ENCODE results near the gene TSHZ2.
A peak's percentile ranks its signal among the peaks of the same experiment; 100 is the strongest.

TSHZ2 gene

DNA sequence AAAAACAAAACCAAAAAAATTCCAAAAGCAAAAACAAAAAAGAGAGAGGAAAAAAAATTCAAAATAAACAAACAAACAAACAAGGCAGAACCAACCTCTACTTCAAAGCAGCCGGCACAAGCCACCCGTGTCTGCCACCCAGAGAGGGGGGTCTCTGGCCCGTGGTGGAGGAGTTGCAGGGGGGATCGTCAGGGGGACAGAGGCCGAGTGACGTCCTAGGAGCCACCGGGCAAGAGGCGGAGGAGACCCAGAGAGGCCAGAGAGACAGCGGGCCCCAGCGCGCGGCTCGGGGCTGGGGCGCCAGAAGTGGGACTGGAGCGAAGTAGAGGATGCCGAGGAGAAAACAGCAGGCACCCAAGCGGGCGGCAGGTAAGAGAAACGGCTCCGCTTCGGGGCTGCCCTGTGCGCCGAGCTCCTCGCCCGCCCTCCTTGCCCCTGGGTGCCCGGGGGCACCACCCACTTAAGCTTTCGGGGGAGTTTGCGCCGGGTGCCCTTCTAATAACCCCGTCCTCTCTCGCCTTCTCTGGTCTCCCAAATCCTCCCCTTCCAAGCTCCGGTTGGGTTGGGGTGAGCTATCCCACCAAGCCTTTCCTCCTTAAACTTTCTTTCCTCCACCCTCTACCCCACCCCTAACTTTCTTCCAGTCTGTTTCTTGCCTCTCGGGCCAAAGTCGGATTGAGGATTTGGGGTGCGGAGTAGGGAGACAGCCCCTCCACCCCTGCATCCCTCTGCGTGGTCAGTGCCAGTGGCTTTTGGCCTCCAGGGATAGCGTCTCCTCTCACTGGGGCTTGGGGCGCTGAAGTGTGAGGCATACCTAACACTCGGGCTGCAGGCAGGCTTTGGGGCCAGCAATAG, 1.0 kb downstream of the TSHZ2 start:
- no peak for DNase-seq (ENCODE audit: low read depth in 2 of 2)

DNA sequence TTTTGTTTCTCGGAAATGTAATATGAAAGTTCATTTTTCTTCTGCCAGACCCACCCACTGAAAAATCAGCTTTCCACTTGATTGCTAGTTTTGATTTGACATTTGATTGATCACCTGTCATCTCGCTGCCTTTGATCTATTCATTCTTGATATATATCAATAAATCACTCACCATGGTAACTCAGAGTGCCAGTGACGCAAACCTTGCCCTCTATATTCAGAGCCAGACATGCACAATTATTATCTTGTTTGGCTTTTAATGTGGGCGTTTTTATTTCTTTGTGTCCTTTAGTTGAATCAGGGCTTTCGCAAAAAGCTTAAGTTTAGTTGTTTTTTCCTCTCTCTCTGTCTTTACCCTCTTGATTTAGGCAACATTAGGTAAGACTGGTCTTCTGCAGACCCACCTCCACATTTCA, 2.0 kb downstream of the TSHZ2 start:
- H3K4me3 ChIP-seq (replicated peaks in 1 of 2; ENCODE audit: low read depth in 2 of 2, low read length in 2 of 2), result no peak overlapping the region
- no peak for TF ChIP-seq CTCF (IDR thresholded peaks at IDR 0.05; ENCODE audit: low read depth, low read length)
- DNase-seq (ENCODE audit: low read depth in 2 of 2), result no peak

More for the DNA sequence above, 1.0 kb downstream of the TSHZ2 start:
- no peak for TF ChIP-seq CTCF (IDR thresholded peaks at IDR 0.05; ENCODE audit: low read depth, low read length)
- peak overlapping the region; percentile 34 to 59 for H3K4me3 ChIP-seq (replicated peaks in 1 of 2; ENCODE audit: low read depth in 2 of 2, low read length in 2 of 2)

DNA sequence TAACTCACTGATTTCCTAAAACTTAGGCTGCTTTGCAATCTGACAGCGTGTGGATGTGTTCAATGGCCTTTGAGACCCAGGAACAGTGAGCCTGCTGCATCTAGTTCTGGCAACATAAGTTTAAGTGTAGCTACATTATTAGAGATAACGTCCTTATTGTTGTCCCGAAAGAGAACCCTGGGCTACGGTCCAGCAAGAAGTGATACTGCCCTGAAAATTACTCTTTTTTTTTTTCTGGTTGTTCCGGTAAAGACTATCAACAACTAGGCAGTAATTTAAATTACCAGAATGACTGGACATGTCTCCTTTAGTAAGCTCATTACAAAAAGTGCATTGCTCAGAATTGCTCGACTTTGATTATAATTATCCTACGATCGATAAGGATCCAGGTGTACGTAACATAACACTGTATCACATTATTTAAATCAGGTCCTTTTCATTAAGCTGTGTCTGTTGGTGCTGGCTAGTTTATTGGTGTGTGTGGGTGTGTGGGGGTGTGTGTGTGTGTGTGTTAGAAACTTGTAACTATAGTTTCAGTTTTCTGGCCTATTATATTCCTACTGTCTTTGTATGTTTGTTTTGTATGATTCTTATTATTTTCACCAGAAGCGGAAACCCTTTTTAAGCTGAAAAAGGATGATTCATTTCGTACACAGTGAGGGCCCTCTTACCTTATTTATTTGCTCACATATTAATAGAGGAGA, 3.0 kb downstream of the TSHZ2 start:
- no peak for TF ChIP-seq CTCF (IDR thresholded peaks at IDR 0.05; ENCODE audit: low read depth, low read length)
- H3K4me3 ChIP-seq (replicated peaks in 1 of 2; ENCODE audit: low read depth in 2 of 2, low read length in 2 of 2), result peak overlapping the region in 1 of 2 donors; percentile 5
- DNase-seq (ENCODE audit: low read depth in 2 of 2), result peak in 1 of 2 donors; percentile 50

DNA sequence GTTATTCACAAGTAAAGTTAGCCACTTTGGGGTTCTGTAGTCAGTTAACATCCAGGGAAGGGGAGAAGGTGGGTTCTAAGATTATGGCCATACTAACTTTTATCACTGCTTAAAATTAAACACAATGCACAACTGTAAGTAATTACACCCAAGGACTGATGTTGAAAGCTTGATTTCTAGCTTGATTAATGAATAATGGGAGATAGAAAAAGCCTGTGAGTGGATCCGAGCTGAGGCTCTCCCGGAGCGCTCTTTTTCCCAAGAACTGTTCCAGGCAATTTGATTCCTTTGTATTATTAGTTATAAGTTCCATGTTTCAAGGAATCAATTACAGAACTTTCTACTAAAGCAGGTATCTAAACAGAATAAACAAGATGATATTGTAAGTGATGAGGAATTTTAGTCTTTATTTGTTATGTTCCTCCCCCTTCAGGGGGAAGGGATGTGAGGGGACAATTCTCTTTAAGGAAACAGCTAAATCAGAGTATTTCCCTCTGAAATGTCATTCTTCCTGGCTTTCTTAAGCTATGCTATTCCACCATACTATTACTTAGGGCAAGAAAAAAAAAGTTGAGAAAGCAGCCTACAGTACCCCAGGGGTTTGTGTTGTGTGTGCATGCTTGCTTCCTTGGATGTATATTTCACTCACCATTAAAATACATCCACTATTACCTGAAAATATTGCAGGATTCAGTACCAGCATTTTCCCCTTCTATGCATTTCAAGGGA, 3.8 kb downstream of the TSHZ2 start:
- H3K4me3 ChIP-seq (replicated peaks in 1 of 2; ENCODE audit: low read depth in 2 of 2, low read length in 2 of 2), result no peak overlapping the region
- no peak for DNase-seq (ENCODE audit: low read depth in 2 of 2)
- no peak for TF ChIP-seq CTCF (IDR thresholded peaks at IDR 0.05; ENCODE audit: low read depth, low read length)

DNA sequence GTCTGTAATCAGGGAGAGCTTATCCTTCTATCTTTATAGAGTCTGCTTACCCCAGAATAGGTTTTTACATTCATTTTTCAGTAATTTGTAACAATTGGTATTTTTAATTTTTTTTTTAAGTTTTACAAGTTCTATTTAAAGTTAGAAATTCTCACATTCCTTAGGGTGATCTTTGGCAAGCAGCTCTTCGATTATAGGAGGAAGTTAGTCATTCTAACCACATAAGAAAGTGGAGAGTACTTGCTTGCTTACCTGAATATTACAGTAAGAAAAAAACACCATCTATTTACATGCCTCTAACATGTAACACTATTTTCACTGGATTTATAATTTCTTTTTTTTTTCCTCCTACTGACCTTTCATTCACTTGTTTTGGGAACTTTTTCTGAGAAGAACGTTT, 6.7 kb downstream of the TSHZ2 start:
- no peak for TF ChIP-seq CTCF (IDR thresholded peaks at IDR 0.05; ENCODE audit: low read depth, low read length)
- H3K4me3 ChIP-seq (replicated peaks in 1 of 2; ENCODE audit: low read depth in 2 of 2, low read length in 2 of 2), result no peak overlapping the region
- no peak for DNase-seq (ENCODE audit: low read depth in 2 of 2)

- no peak overlapping the region for H3K4me3 ChIP-seq (replicated peaks in 1 of 2; ENCODE audit: low read depth in 2 of 2, low read length in 2 of 2)
- DNase-seq (ENCODE audit: low read depth in 2 of 2), result no peak
- no peak for TF ChIP-seq CTCF (IDR thresholded peaks at IDR 0.05; ENCODE audit: low read depth, low read length)
These were observed 8.9 kb downstream of the TSHZ2 start for GRCh38 chr20:52981051-52981450.

Data from cardiac fibroblast (primary cell).